Gastrocnemius medialis (tissue), 4 donors: ENCODE measurements around the gene ISCA2.

Source experiments
- POLR2A ChIP-seq, 2 donors: fragments of 450-650 bp; IDR thresholded peaks; one replicate each; pipeline ENCODE4 v1.6.1; 2017; ENCODE audit warnings: antibody characterized with exemption in 2 of 2, mild to moderate bottlenecking in 2 of 2, moderate library complexity in 2 of 2
- TF ChIP-seq, protein P1 (sequence below), 5 experiments: fragments of 450-650 bp in 3 of 5; fragments of 200-600 bp in 2 of 5; sonication (generic) in 2 of 5; IDR thresholded peaks in 4 of 5; conservative IDR thresholded peaks in 1 of 5; 1 replicate in 4 of 5; 2 replicates in 1 of 5; pipeline ENCODE4 v1.5.1; 2016 to 2019; ENCODE audit warnings: antibody characterized with exemption in 5 of 5, mild to moderate bottlenecking in 3 of 5, moderate library complexity in 3 of 5

- TF ChIP-seq, protein P1, sequence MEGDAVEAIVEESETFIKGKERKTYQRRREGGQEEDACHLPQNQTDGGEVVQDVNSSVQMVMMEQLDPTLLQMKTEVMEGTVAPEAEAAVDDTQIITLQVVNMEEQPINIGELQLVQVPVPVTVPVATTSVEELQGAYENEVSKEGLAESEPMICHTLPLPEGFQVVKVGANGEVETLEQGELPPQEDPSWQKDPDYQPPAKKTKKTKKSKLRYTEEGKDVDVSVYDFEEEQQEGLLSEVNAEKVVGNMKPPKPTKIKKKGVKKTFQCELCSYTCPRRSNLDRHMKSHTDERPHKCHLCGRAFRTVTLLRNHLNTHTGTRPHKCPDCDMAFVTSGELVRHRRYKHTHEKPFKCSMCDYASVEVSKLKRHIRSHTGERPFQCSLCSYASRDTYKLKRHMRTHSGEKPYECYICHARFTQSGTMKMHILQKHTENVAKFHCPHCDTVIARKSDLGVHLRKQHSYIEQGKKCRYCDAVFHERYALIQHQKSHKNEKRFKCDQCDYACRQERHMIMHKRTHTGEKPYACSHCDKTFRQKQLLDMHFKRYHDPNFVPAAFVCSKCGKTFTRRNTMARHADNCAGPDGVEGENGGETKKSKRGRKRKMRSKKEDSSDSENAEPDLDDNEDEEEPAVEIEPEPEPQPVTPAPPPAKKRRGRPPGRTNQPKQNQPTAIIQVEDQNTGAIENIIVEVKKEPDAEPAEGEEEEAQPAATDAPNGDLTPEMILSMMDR (IDR thresholded peaks at IDR 0.05 in 4 of 5, conservative IDR thresholded peaks at IDR 0.05 in 1 of 5): no peak
- TF ChIP-seq POLR2A (IDR thresholded peaks at IDR 0.05): no peak
Observed at GRCh38 chr14:74535756-74536325, 42.3 kb downstream of the ISCA2 start.
